Bone marrow (tissue), 2 donors: ENCODE measurements around the gene SOX4.

Experiments used
- DNase-seq, 2 donors: peaks; one replicate each; lab custom pipeline; 2025; lab: John Stamatoyannopoulos, UW

Gene SOX4

GRCh38 chr6:21593927-21594415 lies 420 bp downstream of the SOX4 start:
- DNase-seq = peak in 1 of 2 donors; percentile 47

- DNase-seq = peak in 1 of 2 donors; percentile 47
Measured at GRCh38 chr6:21594416-21595281, 1.1 kb downstream of the SOX4 start.

GRCh38 chr6:21595285-21596144 lies 2.0 kb downstream of the SOX4 start:
- peak in 1 of 2 donors; percentile 24 for DNase-seq

GRCh38 chr6:21596145-21596948 lies 2.8 kb downstream of the SOX4 start:
- peak; percentile 15 to 25 for DNase-seq

- DNase-seq = peak in 1 of 2 donors; percentile 40
Measured at GRCh38 chr6:21596949-21597682, 3.6 kb downstream of the SOX4 start.

- DNase-seq = no peak
Measured at GRCh38 chr6:21597801-21598673, 4.5 kb downstream of the SOX4 start.

GRCh38 chr6:21598674-21599023 lies 5.1 kb downstream of the SOX4 start:
- no peak for DNase-seq

- no peak for DNase-seq
Measured at GRCh38 chr6:21599051-21599696, 5.6 kb downstream of the SOX4 start.

- DNase-seq = no peak
Measured at GRCh38 chr6:21601339-21601923, 7.9 kb downstream of the SOX4 start.

- DNase-seq = no peak
Measured at GRCh38 chr6:21601932-21602390, 8.4 kb downstream of the SOX4 start.

GRCh38 chr6:21603082-21603952 lies 9.8 kb downstream of the SOX4 start:
- DNase-seq = peak in 1 of 2 donors; percentile 30

- DNase-seq = no peak
Measured at GRCh38 chr6:21604081-21604480, 10.5 kb downstream of the SOX4 start.

GRCh38 chr6:21605166-21605565 lies 11.6 kb downstream of the SOX4 start:
- DNase-seq = no peak

GRCh38 chr6:21608601-21609000 lies 15.1 kb downstream of the SOX4 start:
- DNase-seq = no peak

- no peak for DNase-seq
Measured at GRCh38 chr6:21609881-21610329, 16.4 kb downstream of the SOX4 start.

GRCh38 chr6:21610341-21610740 lies 16.8 kb downstream of the SOX4 start:
- DNase-seq = peak in 1 of 2 donors; percentile 69

GRCh38 chr6:21611485-21611884 lies 17.9 kb downstream of the SOX4 start:
- DNase-seq = no peak
